IPS-18c (cell line): Measurements from ENCODE around the gene RTCB.

ENCODE experiments used
- H3K4me3 ChIP-seq: 2 replicates; pipeline ENCODE4 v1.7.0; 2013; ENCODE audit warnings: low read depth, mild to moderate bottlenecking, low read length, moderate library complexity; ENCODE audit not compliant: insufficient read depth
- H3K9me3 ChIP-seq: one replicate; pipeline ENCODE4 v1.6.1; 2013; ENCODE audit warnings: mild to moderate bottlenecking, low read length, moderate library complexity; ENCODE audit not compliant: control insufficient read depth, insufficient read depth

The RTCB gene

GRCh38 chr22:32411829-32412592 lies at the start of gene RTCB:
TSS of gene RTCB (minus strand) at chr22:32412247. CDS start at chr22:32412156, 91 bp downstream.
- Histone ChIP-seq H3K4me3 (peak within 1 kb of the TSS; percentile 90), H3K9me3 (no peaks in the 10 kb centered on the region)

GRCh38 chr22:32457031-32457430 lies 45.0 kb upstream of the RTCB start:
- Histone ChIP-seq H3K4me3 (no peak overlapping the region), H3K9me3 (no peaks in the 10 kb centered on the region)

GRCh38 chr22:32448980-32449379 lies 36.9 kb upstream of the RTCB start:
- Histone ChIP-seq H3K9me3 (peaks cover 2% of the 10 kb centered on the region), H3K4me3 (no peak overlapping the region)

GRCh38 chr22:32446321-32446720 lies 34.3 kb upstream of the RTCB start:
- peaks cover 2% of the 10 kb centered on the region for H3K9me3 ChIP-seq
- H3K4me3 ChIP-seq, result no peak overlapping the region

GRCh38 chr22:32444068-32444467 lies 32.0 kb upstream of the RTCB start:
- no peaks in the 10 kb centered on the region for H3K9me3 ChIP-seq
- H3K4me3 ChIP-seq, result no peak overlapping the region

GRCh38 chr22:32430352-32430751 lies 18.3 kb upstream of the RTCB start:
- Histone ChIP-seq H3K4me3 (no peak overlapping the region), H3K9me3 (no peaks in the 10 kb centered on the region)

- no peak overlapping the region for H3K4me3 ChIP-seq
- H3K9me3 ChIP-seq, result no peaks in the 10 kb centered on the region
These were observed 14.8 kb upstream of the RTCB start for GRCh38 chr22:32426881-32427280.

- H3K4me3 ChIP-seq, result no peak overlapping the region
- no peaks in the 10 kb centered on the region for H3K9me3 ChIP-seq
These were observed 11.6 kb upstream of the RTCB start for GRCh38 chr22:32423664-32424063.

GRCh38 chr22:32422062-32422461 lies 10.0 kb upstream of the RTCB start:
- H3K4me3 ChIP-seq, result no peak overlapping the region
- no peaks in the 10 kb centered on the region for H3K9me3 ChIP-seq

- no peaks in the 10 kb centered on the region for H3K9me3 ChIP-seq
These were observed 9.4 kb upstream of the RTCB start for GRCh38 chr22:32421484-32421883.

GRCh38 chr22:32417906-32418305 lies 5.9 kb upstream of the RTCB start:
- H3K9me3 ChIP-seq, result no peaks in the 10 kb centered on the region
- no peak overlapping the region for H3K4me3 ChIP-seq

More at GRCh38 chr22:32421484-32421883, 9.4 kb upstream of the RTCB start:
- no peak overlapping the region for H3K4me3 ChIP-seq

- Histone ChIP-seq H3K9me3 (no peaks in the 10 kb centered on the region), H3K4me3 (no peak overlapping the region)
These were observed 4.6 kb upstream of the RTCB start for GRCh38 chr22:32416556-32417085.

- no peaks in the 10 kb centered on the region for H3K9me3 ChIP-seq
- H3K4me3 ChIP-seq, result no peak overlapping the region
These were observed 2.1 kb upstream of the RTCB start for GRCh38 chr22:32414191-32414590.

GRCh38 chr22:32413719-32414118 lies 1.7 kb upstream of the RTCB start:
- no peak overlapping the region for H3K4me3 ChIP-seq

GRCh38 chr22:32411402-32411801 lies 645 bp downstream of the RTCB start:
- Histone ChIP-seq H3K4me3 (peak overlapping the region; percentile 90), H3K9me3 (no peaks in the 10 kb centered on the region)

More at GRCh38 chr22:32413719-32414118, 1.7 kb upstream of the RTCB start:
- H3K9me3 ChIP-seq, result no peaks in the 10 kb centered on the region

- H3K9me3 ChIP-seq, result no peaks in the 10 kb centered on the region
- H3K4me3 ChIP-seq, result peak overlapping the region; percentile 90; the same call in 1 of the 2 replicates
These were observed 1.6 kb downstream of the RTCB start for GRCh38 chr22:32410459-32410858.

GRCh38 chr22:32409977-32410376 lies 2.1 kb downstream of the RTCB start:
- no peak overlapping the region; the same call in 1 of the 2 replicates for H3K4me3 ChIP-seq
- H3K9me3 ChIP-seq, result no peaks in the 10 kb centered on the region

GRCh38 chr22:32407936-32408335 lies 4.1 kb downstream of the RTCB start:
- no peaks in the 10 kb centered on the region for H3K9me3 ChIP-seq
- H3K4me3 ChIP-seq, result no peak overlapping the region
